Glutamatergic neuron (in vitro differentiated cells): ENCODE measurements around the gene ADRA2C. TPM values are rescaled to one million over a fixed set of nuclear protein-coding genes. Genes with fewer than 3 reads are reported as not detected.
A peak's percentile ranks its signal among the peaks of the same experiment; 100 is the strongest.

ENCODE experiments used
- DNase-seq: peaks from one replicate; pipeline ENCODE4 v3.0.0; 2022
- H3K27ac Mint-ChIP-seq: one replicate; pipeline ENCODE4 v1.8.0; 2020; ENCODE audit warnings: mild to moderate bottlenecking, mixed read lengths, inconsistent platforms; ENCODE audit not compliant: unreplicated experiment
- H3K27me3 Mint-ChIP-seq: one replicate; pipeline ENCODE4 v1.8.0; 2020; ENCODE audit warnings: mild to moderate bottlenecking, moderate library complexity, mixed read lengths, inconsistent platforms; ENCODE audit not compliant: unreplicated experiment
- H3K36me3 Mint-ChIP-seq: one replicate; pipeline ENCODE4 v1.8.0; 2020; ENCODE audit warnings: mild to moderate bottlenecking, mixed read lengths, inconsistent platforms; ENCODE audit not compliant: unreplicated experiment
- H3K4me1 Mint-ChIP-seq: one replicate; pipeline ENCODE4 v1.8.0; 2020; ENCODE audit warnings: mild to moderate bottlenecking, low read depth, mixed read lengths, inconsistent platforms; ENCODE audit not compliant: unreplicated experiment
- H3K4me3 Mint-ChIP-seq: one replicate; pipeline ENCODE4 v1.8.0; 2020; ENCODE audit warnings: mild to moderate bottlenecking, mixed read lengths, inconsistent platforms; ENCODE audit not compliant: unreplicated experiment
- H3K9me3 Mint-ChIP-seq: one replicate; pipeline ENCODE4 v1.8.0; 2020; ENCODE audit warnings: mild to moderate bottlenecking, moderate library complexity, mixed read lengths, inconsistent platforms; ENCODE audit not compliant: unreplicated experiment
- CTCF ChIP-seq: fragments of 200-600 bp; sonication (generic); IDR thresholded peaks from one replicate; pipeline ENCODE4 v1.5.0; 2021; ENCODE audit not compliant: partially characterized antibody, unreplicated experiment
- total RNA-seq: library from RNA; stranded (reverse); fragmentation: NEBNext Ultra II Directional; extraction: Animal tissue kit (Norgen Biotek cat#: 25700); gene quantifications from one replicate; pipeline ENCODE4 v1.2.1, GENCODE V29; 2021; ENCODE audit not compliant: unreplicated experiment

ADRA2C gene
- total RNA-seq, 1 donor from 2014 or later = 4.8 TPM

- H3K36me3 Mint-ChIP-seq = no peaks in the 10 kb centered on the region
- H3K4me3 Mint-ChIP-seq = no peak overlapping the region
- no peak for DNase-seq
Observed at GRCh38 chr4:3771939-3772495, 5.8 kb downstream of the ADRA2C start.

GRCh38 chr4:3772632-3773031 lies 6.4 kb downstream of the ADRA2C start:
- H3K9me3 Mint-ChIP-seq = peaks cover 5% of the 10 kb centered on the region
- no peak for DNase-seq
- H3K4me3 Mint-ChIP-seq = no peak overlapping the region
- H3K4me1 Mint-ChIP-seq = peaks cover 16% of the 10 kb centered on the region
- no peak overlapping the region for H3K27ac Mint-ChIP-seq
- no peaks in the 10 kb centered on the region for H3K36me3 Mint-ChIP-seq
- TF ChIP-seq CTCF = no peak
- peaks cover 9% of the 10 kb centered on the region for H3K27me3 Mint-ChIP-seq

More at GRCh38 chr4:3771939-3772495, 5.8 kb downstream of the ADRA2C start:
- Mint-ChIP-seq H3K4me1 (peaks cover 16% of the 10 kb centered on the region), H3K27me3 (peaks cover 11% of the 10 kb centered on the region), H3K9me3 (peaks cover 5% of the 10 kb centered on the region), H3K27ac (no peak overlapping the region)
- TF ChIP-seq CTCF = no peak

GRCh38 chr4:3773552-3774001 lies 7.4 kb downstream of the ADRA2C start:
- no peak for TF ChIP-seq CTCF
- H3K27ac Mint-ChIP-seq = no peak overlapping the region
- no peaks in the 10 kb centered on the region for H3K36me3 Mint-ChIP-seq
- H3K4me1 Mint-ChIP-seq = peaks cover 15% of the 10 kb centered on the region
- peaks cover 5% of the 10 kb centered on the region for H3K27me3 Mint-ChIP-seq
- peaks cover 7% of the 10 kb centered on the region for H3K9me3 Mint-ChIP-seq
- DNase-seq = peak; percentile 47
- no peak overlapping the region for H3K4me3 Mint-ChIP-seq

- H3K4me3 Mint-ChIP-seq = no peak overlapping the region
- no peak for TF ChIP-seq CTCF
- peaks cover 15% of the 10 kb centered on the region for H3K4me1 Mint-ChIP-seq
- H3K27ac Mint-ChIP-seq = peak overlapping the region; percentile 52
- DNase-seq = no peak
- peaks cover 7% of the 10 kb centered on the region for H3K9me3 Mint-ChIP-seq
- H3K27me3 Mint-ChIP-seq = peaks cover 5% of the 10 kb centered on the region
- no peaks in the 10 kb centered on the region for H3K36me3 Mint-ChIP-seq
Observed at GRCh38 chr4:3774253-3774883, 8.2 kb downstream of the ADRA2C start.

- no peak for TF ChIP-seq CTCF
- Mint-ChIP-seq H3K4me1 (peaks cover 15% of the 10 kb centered on the region), H3K27ac (no peak overlapping the region), H3K36me3 (no peaks in the 10 kb centered on the region), H3K9me3 (peaks cover 7% of the 10 kb centered on the region), H3K27me3 (peaks cover 5% of the 10 kb centered on the region), H3K4me3 (no peak overlapping the region)
- no peak for DNase-seq
Observed at GRCh38 chr4:3775005-3775404, 8.8 kb downstream of the ADRA2C start.
